AG10803 (cell line): ENCODE data around the gene TIMM29.

ENCODE experiments used
- DNase-seq: peaks from one replicate; pipeline ENCODE4 v3.0.0; 2010; ENCODE audit warnings: low read depth
- H3K4me3 ChIP-seq: 2 replicates; pipeline ENCODE4 v1.5.1; 2011; ENCODE audit warnings: mild to moderate bottlenecking, low read length, control low read depth
- TF ChIP-seq, protein P1 (sequence below): conservative IDR thresholded peaks from 2 replicates; pipeline ENCODE4 v1.5.1; 2011; ENCODE audit warnings: mild to moderate bottlenecking, low read length, control low read depth, inconsistent platforms

Gene TIMM29

DNA sequence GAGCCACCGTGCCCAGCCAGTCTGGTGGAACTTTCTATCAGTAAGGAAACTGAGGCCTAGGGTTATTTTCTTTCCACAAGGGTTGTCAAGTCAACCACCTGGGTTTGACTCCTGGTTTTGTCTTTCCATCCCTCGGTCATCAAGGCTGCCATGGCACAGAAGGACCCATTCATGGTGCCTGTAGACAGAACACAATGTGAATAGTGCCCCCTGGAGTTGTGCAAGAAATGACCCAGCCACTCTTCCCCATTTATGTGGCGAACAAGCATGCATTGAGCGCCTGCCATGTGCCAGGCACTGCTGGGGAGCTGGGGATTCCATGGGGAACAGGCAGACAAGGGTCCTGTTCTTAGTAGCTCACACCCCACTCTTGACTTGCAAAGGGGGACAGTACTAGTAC, 36.3 kb downstream of the TIMM29 start:
- no peak for DNase-seq
- TF ChIP-seq, protein P1, sequence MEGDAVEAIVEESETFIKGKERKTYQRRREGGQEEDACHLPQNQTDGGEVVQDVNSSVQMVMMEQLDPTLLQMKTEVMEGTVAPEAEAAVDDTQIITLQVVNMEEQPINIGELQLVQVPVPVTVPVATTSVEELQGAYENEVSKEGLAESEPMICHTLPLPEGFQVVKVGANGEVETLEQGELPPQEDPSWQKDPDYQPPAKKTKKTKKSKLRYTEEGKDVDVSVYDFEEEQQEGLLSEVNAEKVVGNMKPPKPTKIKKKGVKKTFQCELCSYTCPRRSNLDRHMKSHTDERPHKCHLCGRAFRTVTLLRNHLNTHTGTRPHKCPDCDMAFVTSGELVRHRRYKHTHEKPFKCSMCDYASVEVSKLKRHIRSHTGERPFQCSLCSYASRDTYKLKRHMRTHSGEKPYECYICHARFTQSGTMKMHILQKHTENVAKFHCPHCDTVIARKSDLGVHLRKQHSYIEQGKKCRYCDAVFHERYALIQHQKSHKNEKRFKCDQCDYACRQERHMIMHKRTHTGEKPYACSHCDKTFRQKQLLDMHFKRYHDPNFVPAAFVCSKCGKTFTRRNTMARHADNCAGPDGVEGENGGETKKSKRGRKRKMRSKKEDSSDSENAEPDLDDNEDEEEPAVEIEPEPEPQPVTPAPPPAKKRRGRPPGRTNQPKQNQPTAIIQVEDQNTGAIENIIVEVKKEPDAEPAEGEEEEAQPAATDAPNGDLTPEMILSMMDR = no peak
- no peak overlapping the region for H3K4me3 ChIP-seq

DNA sequence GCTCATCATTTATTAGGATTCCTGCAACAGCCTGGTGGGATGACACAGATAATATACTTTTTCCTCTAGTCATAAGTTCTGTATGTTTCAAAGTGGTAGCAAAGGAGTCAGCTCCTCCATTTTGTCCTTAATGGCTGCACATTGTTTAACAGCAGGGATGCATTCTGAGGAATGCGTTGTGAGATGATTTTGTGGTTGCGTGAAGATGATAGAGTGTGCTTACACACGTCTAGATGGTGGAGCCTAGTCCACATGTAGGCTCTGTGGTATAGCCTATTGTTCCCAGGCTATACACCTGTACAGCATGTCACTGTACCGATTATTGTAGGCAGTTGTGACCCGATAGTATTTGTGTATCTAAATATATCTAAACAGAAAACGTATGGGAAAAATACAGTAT, 36.8 kb downstream of the TIMM29 start:
- no peak overlapping the region for H3K4me3 ChIP-seq
- TF ChIP-seq, protein P1 = no peak
- DNase-seq = no peak

DNA sequence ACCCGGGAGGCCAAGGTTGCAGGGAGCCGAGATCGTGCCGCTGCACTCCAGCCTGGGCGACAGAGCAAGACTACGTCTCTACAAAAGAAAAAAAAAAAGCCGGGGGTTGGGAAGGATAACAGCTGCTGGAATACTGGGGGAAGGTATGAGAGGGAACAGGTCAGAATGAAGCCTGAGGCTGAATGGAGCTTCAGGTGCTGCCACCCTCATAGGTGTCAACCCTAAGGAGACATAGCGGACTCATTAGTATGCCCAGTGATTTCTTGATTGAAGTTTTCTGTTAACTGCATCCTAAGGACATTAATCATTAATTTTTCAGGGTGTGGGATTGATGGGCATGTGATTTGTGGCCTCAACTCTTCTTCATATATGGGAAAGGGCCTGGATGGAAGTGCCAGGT, 38.2 kb downstream of the TIMM29 start:
- H3K4me3 ChIP-seq = no peak overlapping the region
- TF ChIP-seq, protein P1 = no peak
- no peak for DNase-seq

DNA sequence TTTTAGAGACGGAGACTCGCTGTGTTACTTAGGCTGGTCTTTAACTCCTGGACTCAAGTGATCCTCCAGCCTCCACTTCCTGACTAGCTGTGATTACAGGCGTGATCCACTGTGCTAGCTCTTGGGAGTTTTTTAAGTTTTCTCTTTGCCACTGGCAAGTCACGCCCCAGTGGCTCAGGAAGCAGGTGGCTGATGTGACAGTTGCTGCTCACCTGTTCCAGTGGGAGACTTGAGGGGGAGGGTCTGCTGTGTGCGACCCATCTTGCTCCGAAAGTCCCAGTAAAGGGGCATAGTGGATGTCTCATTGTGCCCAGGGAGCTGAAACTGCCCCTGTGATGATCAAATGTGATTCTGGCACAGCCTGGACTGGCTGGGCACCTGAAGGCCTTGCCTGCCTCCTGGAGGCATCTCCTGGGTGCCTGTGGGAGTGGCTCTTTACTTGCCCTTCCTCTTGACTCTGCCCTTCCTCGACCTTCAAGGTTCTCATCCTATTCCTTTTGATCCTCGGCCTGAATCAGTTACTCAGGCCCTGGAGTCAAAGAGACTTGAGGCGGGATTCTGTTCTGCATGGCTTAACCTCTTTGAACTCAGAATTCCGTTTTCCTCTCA, 40.0 kb downstream of the TIMM29 start:
- no peak overlapping the region for H3K4me3 ChIP-seq
- no peak for DNase-seq
- TF ChIP-seq, protein P1 = no peak

DNA sequence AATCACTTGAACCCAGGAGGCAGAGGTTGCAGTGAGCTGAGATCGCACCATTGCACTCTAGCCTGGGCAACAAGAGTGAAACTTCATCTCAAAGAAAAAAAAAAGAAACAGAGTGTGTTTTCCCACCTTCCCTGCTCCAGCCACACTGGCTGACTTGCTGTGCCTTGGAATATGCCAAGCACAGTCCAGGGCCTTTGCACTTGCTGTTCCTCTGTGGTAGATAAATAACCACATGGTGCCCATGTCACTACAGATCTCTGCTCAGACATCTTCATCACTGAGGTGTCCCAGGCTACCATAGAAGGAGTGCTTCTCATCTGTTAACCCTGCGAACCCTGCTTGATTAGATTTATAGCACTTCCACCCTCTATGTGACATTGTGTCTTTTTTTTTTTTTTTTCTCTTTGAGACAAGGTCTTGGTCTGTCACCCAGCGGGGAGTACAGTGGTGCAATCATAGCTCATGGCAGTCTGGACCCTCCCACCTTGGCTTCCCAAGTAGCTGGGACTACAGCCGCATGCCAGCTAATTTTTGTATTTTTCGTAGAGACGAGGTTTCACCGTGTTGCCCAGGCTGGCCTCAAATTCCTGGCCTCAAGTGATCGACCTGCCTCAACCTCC, 42.6 kb downstream of the TIMM29 start:
- no peak for DNase-seq
- TF ChIP-seq, protein P1 = no peak

DNA sequence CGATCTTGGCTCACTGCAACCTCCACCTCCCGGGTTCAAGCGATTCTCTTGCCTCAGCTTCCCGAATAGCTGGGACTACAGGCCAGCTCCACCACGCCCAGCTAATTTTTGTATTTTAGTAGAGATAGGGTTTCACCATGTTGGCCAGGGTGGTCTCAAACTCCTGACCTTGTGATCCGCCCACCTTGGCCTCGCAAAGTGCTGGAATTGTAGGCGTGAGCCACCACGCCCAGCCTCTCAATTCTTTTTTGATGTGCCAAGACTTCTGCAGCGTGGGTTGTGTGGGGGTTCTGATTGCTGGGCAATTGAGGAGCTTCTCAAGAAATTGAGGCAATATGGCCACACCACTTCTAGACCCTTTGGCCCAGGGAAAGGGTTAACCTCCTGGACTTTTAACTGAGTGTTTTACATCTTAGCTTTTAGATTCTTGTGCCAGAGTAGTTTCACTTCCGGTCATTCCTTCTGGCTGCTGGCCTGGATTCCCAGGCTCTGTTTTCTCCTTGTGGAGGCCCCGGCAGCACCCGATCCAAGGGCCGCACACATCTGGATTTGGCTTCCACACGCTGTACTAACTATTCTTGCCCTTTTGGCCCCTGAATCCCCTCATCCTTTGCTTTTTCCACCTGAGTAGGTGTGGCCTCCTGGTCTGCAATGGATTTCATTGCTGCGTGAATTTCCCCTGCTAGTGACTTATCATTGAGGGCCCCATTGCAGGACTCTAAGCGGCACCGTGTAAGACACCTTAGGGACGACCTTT, 46.9 kb downstream of the TIMM29 start:
- peak; percentile 55 for DNase-seq
- TF ChIP-seq, protein P1 = no peak
- no peak overlapping the region for H3K4me3 ChIP-seq

More for the DNA sequence above, 42.6 kb downstream of the TIMM29 start:
- no peak overlapping the region for H3K4me3 ChIP-seq
